A673 (cell line): ENCODE results near the gene NEU4.

Experiments used
- EZH2 ChIP-seq: fragments of 200-600 bp; sonication (generic); IDR thresholded peaks from 2 replicates; pipeline ENCODE4 v1.6.1; 2017; ENCODE audit warnings: borderline replicate concordance, low read depth, mild to moderate bottlenecking, mixed read lengths, antibody characterized with exemption, low read length; ENCODE audit not compliant: poor library complexity, severe bottlenecking
- TF ChIP-seq, protein P1 (sequence below): fragments of 300-800, 200-600 bp; sonication (generic); conservative IDR thresholded peaks from 2 replicates; pipeline ENCODE4 v1.5.1; 2017; ENCODE audit warnings: low read depth, mild to moderate bottlenecking, antibody characterized with exemption, low read length, moderate library complexity, mixed read lengths

DNA sequence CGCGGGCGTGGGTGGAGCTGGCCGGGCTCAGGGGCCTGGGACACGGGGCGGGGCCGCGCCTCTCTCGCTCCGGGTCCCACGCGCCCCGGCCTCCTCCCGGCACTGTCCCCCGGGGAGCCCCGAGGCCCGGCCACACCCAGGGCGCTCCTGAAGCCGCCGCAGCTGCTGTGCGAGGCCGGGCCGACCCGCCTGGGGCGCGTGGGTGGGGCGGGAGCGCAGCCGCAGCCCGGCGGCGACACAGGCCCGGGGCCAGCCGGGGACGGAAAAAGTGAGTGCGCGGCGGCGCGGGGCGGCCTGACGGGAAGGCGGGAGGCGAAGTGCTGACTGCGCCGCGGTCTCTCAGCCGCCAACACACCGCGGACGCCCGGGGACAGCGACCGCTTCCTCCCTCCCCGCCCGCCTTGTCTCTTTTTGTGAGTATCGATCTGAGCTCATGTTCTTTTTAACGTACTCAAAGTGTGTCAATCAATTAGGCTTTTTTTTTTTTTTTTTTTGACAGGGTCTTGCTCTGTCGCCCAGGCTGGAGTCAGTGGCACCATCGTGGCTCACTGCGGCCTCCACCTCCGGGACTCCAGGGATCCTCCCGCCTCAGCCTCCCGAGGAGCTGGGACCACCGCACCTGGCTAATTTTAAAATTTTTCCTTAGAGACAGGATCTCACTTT is 35.2 kb downstream of the NEU4 start:
- TF ChIP-seq, protein P1, sequence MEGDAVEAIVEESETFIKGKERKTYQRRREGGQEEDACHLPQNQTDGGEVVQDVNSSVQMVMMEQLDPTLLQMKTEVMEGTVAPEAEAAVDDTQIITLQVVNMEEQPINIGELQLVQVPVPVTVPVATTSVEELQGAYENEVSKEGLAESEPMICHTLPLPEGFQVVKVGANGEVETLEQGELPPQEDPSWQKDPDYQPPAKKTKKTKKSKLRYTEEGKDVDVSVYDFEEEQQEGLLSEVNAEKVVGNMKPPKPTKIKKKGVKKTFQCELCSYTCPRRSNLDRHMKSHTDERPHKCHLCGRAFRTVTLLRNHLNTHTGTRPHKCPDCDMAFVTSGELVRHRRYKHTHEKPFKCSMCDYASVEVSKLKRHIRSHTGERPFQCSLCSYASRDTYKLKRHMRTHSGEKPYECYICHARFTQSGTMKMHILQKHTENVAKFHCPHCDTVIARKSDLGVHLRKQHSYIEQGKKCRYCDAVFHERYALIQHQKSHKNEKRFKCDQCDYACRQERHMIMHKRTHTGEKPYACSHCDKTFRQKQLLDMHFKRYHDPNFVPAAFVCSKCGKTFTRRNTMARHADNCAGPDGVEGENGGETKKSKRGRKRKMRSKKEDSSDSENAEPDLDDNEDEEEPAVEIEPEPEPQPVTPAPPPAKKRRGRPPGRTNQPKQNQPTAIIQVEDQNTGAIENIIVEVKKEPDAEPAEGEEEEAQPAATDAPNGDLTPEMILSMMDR: no peak
- TF ChIP-seq EZH2: no peak
